Measurements from ENCODE around the gene ALX4. TPM values are rescaled to one million over a fixed set of nuclear protein-coding genes. Genes with fewer than 3 reads are reported as not detected.

ALX4 gene
- polyA plus RNA-seq, 2 donors, result under 0.01 TPM; not detected in 1

DNA sequence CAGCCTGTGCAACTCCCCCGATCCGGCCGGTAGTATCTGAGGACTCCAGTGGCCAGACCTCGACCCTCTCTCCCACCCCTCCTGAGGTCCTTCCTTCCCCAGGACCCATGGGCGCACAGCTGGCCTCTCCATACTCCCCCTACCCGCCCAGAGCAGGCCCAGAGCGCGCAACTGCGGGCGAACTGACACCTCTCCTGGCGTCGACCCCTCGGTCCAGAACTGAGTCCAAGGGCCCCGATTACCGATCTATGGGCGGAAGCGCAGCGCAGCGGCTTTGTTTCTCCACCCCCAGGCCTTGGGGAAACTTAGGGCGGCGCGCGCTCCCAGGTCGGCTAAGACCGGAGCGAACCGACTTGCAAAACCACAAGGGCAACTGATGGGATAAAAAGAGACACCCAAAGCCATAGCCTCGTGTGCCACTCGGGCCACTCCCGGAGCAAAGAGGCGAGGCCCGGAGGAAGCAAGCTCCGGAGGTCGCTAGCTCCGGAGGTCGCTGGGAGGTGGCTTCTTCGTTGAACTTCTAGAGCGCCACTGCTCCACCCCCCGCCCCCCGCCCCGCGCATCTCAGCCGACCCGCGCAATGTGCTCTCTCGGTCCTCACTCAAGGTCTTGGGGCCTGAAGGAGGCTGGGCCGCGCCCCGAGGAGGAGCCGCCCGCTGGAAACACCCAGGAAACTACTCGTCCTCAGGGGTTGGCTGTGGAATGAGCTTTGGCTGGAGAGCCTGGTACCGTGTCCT, 9.8 kb upstream of the ALX4 start:
- peaks cover 26 to 43% of the 10 kb centered on the region in 2 donors for H3K27me3 ChIP-seq (ENCODE audit: control insufficient read depth in 1 of 2, insufficient read depth in 2 of 2, low read length in 2 of 2)
- 4 to 7% methylated on average over 53 of the region's 53 CpGs for WGBS, 2 donors
- H3K9me3 ChIP-seq (ENCODE audit: control insufficient read depth in 2 of 2, insufficient read depth in 1 of 2, low read depth in 1 of 2, low read length in 1 of 2), result peaks cover 0 to 5% of the 10 kb centered on the region in 2 donors
- peaks cover 4 to 14% of the 10 kb centered on the region in 2 donors for H3K4me1 ChIP-seq (ENCODE audit: control insufficient read depth in 2 of 2, insufficient read depth in 2 of 2, low read length in 1 of 2)
- no peaks in the 10 kb centered on the region for H3K36me3 ChIP-seq (ENCODE audit: control insufficient read depth in 2 of 2, insufficient read depth in 2 of 2, low read length in 1 of 2)
- no peak overlapping the region for H3K4me3 ChIP-seq (ENCODE audit: low read depth in 1 of 2, low read length in 2 of 2)
- H3K27ac ChIP-seq (ENCODE audit: low read depth in 2 of 2, low read length in 1 of 2), result no peak overlapping the region

DNA sequence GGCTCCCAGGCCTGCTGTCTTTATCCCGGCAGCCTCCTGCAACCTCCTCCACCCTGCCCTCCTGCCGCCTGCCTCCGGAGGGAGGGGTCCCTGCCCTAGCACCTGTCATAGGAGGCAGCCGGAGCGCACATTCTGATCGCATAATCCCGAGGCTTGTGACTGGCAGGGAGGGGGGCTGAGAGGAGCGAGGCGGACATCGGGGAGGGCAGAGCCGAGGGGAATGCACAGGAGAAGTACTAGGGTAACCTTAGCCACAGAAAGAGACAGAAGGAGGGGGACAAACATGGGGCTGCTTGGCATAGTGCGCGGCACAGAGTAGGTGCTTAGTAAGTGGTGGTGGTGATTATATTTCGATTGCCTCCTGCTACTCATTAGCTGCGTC, 9.2 kb upstream of the ALX4 start:
- Histone ChIP-seq H3K4me1 (ENCODE audit: control insufficient read depth in 2 of 2, insufficient read depth in 2 of 2, low read length in 1 of 2) (peaks cover 4 to 14% of the 10 kb centered on the region in 2 donors), H3K36me3 (ENCODE audit: control insufficient read depth in 2 of 2, insufficient read depth in 2 of 2, low read length in 1 of 2) (no peaks in the 10 kb centered on the region), H3K27me3 (ENCODE audit: control insufficient read depth in 1 of 2, insufficient read depth in 2 of 2, low read length in 2 of 2) (peaks cover 26 to 43% of the 10 kb centered on the region in 2 donors), H3K27ac (ENCODE audit: low read depth in 2 of 2, low read length in 1 of 2) (no peak overlapping the region), H3K4me3 (ENCODE audit: low read depth in 1 of 2, low read length in 2 of 2) (no peak overlapping the region), H3K9me3 (ENCODE audit: control insufficient read depth in 2 of 2, insufficient read depth in 1 of 2, low read depth in 1 of 2, low read length in 1 of 2) (peaks cover 0 to 7% of the 10 kb centered on the region in 2 donors)
- 8% methylated on average over 15 of the region's 15 CpGs for WGBS, 2 donors

DNA sequence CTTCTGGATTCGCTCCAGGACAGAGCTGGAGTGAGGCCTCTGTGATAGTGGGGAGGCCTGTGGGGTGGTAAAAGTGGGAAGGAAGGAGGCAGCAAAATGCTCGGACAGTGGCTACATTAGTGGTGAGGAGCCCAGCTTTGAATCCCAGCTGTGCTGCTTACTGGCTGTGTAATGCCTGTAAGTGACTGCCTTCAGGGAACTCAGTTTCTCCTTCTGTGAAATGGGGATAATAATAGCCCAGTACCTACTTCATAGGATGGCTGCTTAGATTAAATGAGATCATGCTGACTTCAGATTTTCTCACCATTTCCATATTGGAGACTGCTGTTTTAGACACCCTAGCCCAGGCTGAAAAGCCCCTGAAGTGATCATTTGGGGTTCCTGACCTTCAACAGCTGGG, 8.4 kb upstream of the ALX4 start:
- 23 to 28% methylated on average over 2 of the region's 2 CpGs for WGBS, 2 donors
- H3K36me3 ChIP-seq (ENCODE audit: control insufficient read depth in 2 of 2, insufficient read depth in 2 of 2, low read length in 1 of 2), result no peaks in the 10 kb centered on the region
- peaks cover 0 to 7% of the 10 kb centered on the region in 2 donors for H3K9me3 ChIP-seq (ENCODE audit: control insufficient read depth in 2 of 2, insufficient read depth in 1 of 2, low read depth in 1 of 2, low read length in 1 of 2)
- peaks cover 20 to 50% of the 10 kb centered on the region in 2 donors for H3K27me3 ChIP-seq (ENCODE audit: control insufficient read depth in 1 of 2, insufficient read depth in 2 of 2, low read length in 2 of 2)
- no peak overlapping the region for H3K4me3 ChIP-seq (ENCODE audit: low read depth in 1 of 2, low read length in 2 of 2)
- H3K4me1 ChIP-seq (ENCODE audit: control insufficient read depth in 2 of 2, insufficient read depth in 2 of 2, low read length in 1 of 2), result peaks cover 4 to 14% of the 10 kb centered on the region in 2 donors
- no peak overlapping the region for H3K27ac ChIP-seq (ENCODE audit: low read depth in 2 of 2, low read length in 1 of 2)

DNA sequence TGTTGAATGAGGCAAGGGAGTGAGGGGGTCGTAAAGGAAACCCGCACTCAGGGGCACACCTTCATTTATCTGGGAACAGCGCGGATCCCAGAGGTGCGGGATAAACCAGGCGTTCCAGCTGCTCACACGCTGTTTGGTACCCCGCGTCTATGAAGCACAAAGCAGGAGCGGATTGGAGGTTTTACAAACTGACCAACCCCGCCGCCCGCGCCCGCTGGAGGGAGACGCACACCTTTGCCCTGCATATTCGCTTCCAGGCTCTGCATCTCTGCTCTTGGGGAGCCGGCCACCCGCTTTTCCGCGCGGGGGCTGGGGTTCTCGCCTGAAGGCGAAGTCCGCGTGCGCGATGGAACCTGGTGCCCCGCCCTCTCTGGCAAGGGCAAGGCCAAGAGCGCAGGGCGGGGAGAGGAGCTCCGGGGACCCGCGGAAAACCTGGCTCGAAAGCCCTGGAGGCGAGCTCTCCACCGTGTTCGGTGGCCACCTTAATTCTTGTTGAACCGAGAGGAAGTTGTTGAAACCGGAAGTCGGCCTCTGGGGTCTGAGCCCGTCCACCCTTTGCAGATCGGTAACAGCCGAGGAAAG, 6.8 kb upstream of the ALX4 start:
- Histone ChIP-seq H3K27ac (ENCODE audit: low read depth in 2 of 2, low read length in 1 of 2) (no peak overlapping the region), H3K9me3 (ENCODE audit: control insufficient read depth in 2 of 2, insufficient read depth in 1 of 2, low read depth in 1 of 2, low read length in 1 of 2) (peaks cover 0 to 7% of the 10 kb centered on the region in 2 donors), H3K27me3 (ENCODE audit: control insufficient read depth in 1 of 2, insufficient read depth in 2 of 2, low read length in 2 of 2) (peaks cover 21 to 51% of the 10 kb centered on the region in 2 donors), H3K36me3 (ENCODE audit: control insufficient read depth in 2 of 2, insufficient read depth in 2 of 2, low read length in 1 of 2) (no peaks in the 10 kb centered on the region), H3K4me3 (ENCODE audit: low read depth in 1 of 2, low read length in 2 of 2) (peak overlapping the region; percentile 4 to 18), H3K4me1 (ENCODE audit: control insufficient read depth in 2 of 2, insufficient read depth in 2 of 2, low read length in 1 of 2) (peaks cover 4 to 14% of the 10 kb centered on the region in 2 donors)
- WGBS, 2 donors, result 4 to 8% methylated on average over 44 of the region's 44 CpGs

DNA sequence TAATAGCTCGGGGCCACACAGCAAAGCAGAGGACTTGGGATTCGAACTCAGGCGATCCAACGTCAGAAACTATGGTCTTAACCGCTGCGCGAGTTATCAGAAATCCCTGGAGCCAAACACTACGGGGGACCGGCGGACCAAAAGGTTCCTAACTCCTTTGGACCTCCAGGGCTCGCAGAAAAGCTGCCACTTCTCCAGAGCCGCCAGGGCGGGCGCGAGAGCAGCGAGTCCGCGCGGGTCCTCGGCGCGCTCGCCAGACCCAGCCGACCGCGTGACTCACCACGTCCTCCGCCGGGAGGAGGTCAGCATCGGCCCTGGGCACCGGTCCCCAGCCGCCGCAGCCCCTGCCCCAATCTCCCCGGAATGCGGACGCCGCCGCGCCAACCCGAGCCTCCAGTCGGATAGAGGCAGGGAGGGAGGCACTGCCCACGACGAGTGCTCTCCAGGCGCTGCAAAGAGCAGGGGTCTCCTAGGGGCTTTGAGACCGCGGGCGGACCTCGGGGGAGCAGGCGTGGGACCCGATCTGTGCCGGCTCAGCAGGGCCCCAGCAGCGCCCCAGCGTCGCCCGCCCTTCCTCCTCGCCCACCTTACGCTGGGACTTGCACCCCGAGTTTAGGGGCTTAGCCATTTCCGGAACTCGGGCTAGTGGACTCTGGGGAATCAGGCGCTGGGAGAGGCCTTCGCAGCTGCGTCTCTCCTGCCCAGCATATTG, 6.2 kb upstream of the ALX4 start:
- H3K27me3 ChIP-seq (ENCODE audit: control insufficient read depth in 1 of 2, insufficient read depth in 2 of 2, low read length in 2 of 2), result peaks cover 18 to 57% of the 10 kb centered on the region in 2 donors
- peak overlapping the region in 1 of 2 donors; percentile 3 for H3K4me3 ChIP-seq (ENCODE audit: low read depth in 1 of 2, low read length in 2 of 2)
- peaks cover 0 to 7% of the 10 kb centered on the region in 2 donors for H3K9me3 ChIP-seq (ENCODE audit: control insufficient read depth in 2 of 2, insufficient read depth in 1 of 2, low read depth in 1 of 2, low read length in 1 of 2)
- H3K4me1 ChIP-seq (ENCODE audit: control insufficient read depth in 2 of 2, insufficient read depth in 2 of 2, low read length in 1 of 2), result peaks cover 4 to 14% of the 10 kb centered on the region in 2 donors
- WGBS, 2 donors, result 3% methylated on average over 44 to 63 of the region's 63 CpGs
- H3K27ac ChIP-seq (ENCODE audit: low read depth in 2 of 2, low read length in 1 of 2), result no peak overlapping the region
- H3K36me3 ChIP-seq (ENCODE audit: control insufficient read depth in 2 of 2, insufficient read depth in 2 of 2, low read length in 1 of 2), result no peaks in the 10 kb centered on the region

DNA sequence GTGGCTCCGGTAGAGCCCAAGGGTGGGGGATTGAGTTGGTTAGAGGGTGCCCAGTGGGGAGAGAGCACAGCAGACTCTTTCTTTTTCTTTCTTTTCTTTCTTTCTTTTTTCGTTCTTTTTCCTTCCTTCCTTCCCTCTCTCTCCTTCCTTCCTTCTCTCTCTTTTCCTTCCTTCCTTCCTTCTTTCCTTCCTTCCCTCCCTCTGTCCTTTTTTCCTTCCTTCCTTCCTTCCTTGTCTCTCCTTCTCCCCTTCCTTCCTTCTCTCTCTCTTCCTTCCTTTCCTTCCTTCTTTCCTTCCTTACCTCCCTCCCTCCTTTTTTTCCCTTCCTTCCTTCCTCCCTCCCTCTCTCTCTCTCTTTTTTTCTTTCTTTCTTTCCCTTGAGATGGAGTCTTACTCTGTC, 4.8 kb upstream of the ALX4 start:
- Histone ChIP-seq H3K27me3 (ENCODE audit: control insufficient read depth in 1 of 2, insufficient read depth in 2 of 2, low read length in 2 of 2) (peaks cover 22 to 64% of the 10 kb centered on the region in 2 donors), H3K9me3 (ENCODE audit: control insufficient read depth in 2 of 2, insufficient read depth in 1 of 2, low read depth in 1 of 2, low read length in 1 of 2) (peaks cover 0 to 7% of the 10 kb centered on the region in 2 donors), H3K4me3 (ENCODE audit: low read depth in 1 of 2, low read length in 2 of 2) (no peak overlapping the region), H3K4me1 (ENCODE audit: control insufficient read depth in 2 of 2, insufficient read depth in 2 of 2, low read length in 1 of 2) (peaks cover under 1 to 16% of the 10 kb centered on the region in 2 donors), H3K27ac (ENCODE audit: low read depth in 2 of 2, low read length in 1 of 2) (no peak overlapping the region), H3K36me3 (ENCODE audit: control insufficient read depth in 2 of 2, insufficient read depth in 2 of 2, low read length in 1 of 2) (no peaks in the 10 kb centered on the region)
- 16 to 19% methylated on average over 2 of the region's 2 CpGs for WGBS, 2 donors

DNA sequence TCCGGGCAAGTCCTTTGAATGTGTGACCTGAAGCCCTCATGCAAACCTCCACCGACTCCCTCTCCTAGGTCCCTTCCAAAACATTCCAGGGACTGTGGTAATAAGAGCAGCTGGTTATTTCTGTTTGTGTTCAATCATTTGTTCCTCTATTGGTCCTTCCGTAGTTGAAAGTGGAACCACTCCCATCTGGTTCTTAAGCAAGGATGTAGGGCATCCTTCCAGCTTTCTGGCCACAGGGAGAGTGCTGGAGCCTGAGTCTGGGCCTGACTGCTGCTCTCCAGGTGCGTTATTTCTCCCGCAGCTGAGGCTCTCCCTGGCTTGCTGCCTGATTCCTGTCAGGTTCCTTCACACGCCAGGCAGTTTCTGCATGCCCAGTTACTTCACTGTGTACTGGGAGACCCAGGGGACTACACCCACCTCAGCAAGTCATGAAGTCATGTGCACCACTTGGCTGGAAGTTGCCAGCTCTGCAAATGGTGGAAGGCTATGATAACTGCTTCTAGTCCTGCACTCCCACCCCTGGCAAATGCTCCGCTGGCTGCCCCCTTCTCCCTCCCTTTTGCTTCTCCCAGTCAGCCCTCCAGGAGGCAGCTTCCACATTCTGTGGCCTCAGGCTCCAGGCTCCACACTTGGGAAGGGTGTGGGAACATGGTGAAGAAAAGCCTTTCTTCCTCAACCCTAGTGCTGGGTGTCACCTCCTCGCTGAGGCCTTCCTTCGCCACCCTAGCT, 4.0 kb upstream of the ALX4 start:
- no peaks in the 10 kb centered on the region for H3K36me3 ChIP-seq (ENCODE audit: control insufficient read depth in 2 of 2, insufficient read depth in 2 of 2, low read length in 1 of 2)
- H3K9me3 ChIP-seq (ENCODE audit: control insufficient read depth in 2 of 2, insufficient read depth in 1 of 2, low read depth in 1 of 2, low read length in 1 of 2), result peaks cover 0 to 4% of the 10 kb centered on the region in 2 donors
- no peak overlapping the region for H3K4me3 ChIP-seq (ENCODE audit: low read depth in 1 of 2, low read length in 2 of 2)
- H3K27ac ChIP-seq (ENCODE audit: low read depth in 2 of 2, low read length in 1 of 2), result no peak overlapping the region
- peaks cover 20 to 63% of the 10 kb centered on the region in 2 donors for H3K27me3 ChIP-seq (ENCODE audit: control insufficient read depth in 1 of 2, insufficient read depth in 2 of 2, low read length in 2 of 2)
- H3K4me1 ChIP-seq (ENCODE audit: control insufficient read depth in 2 of 2, insufficient read depth in 2 of 2, low read length in 1 of 2), result peaks cover 4 to 17% of the 10 kb centered on the region in 2 donors
- 17 to 21% methylated on average over 9 of the region's 9 CpGs for WGBS, 2 donors

DNA sequence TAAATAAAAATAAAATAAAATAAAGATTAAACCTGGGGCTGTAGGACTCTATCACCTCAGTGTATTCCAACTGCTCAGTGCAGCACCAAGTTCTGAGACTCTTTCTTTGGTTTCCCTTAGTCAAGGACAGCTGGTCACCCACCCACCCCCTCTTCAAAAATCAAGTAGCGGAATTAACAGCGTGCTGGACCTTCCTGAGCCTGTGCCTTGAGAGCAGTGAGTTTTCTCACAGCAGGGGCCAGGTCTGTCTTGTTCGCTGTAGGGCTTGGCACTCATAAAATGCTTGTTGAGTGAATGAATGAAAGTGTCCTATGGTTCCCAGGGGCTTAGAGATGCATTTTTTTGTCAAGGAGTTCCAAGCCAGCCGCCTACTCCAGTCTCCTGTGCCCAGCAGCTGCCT, 2.9 kb upstream of the ALX4 start:
- Histone ChIP-seq H3K4me3 (ENCODE audit: low read depth in 1 of 2, low read length in 2 of 2) (no peak overlapping the region), H3K4me1 (ENCODE audit: control insufficient read depth in 2 of 2, insufficient read depth in 2 of 2, low read length in 1 of 2) (peaks cover 4 to 17% of the 10 kb centered on the region in 2 donors), H3K36me3 (ENCODE audit: control insufficient read depth in 2 of 2, insufficient read depth in 2 of 2, low read length in 1 of 2) (no peaks in the 10 kb centered on the region), H3K9me3 (ENCODE audit: control insufficient read depth in 2 of 2, insufficient read depth in 1 of 2, low read depth in 1 of 2, low read length in 1 of 2) (peaks cover 0 to 2% of the 10 kb centered on the region in 2 donors), H3K27ac (ENCODE audit: low read depth in 2 of 2, low read length in 1 of 2) (no peak overlapping the region), H3K27me3 (ENCODE audit: control insufficient read depth in 1 of 2, insufficient read depth in 2 of 2, low read length in 2 of 2) (peaks cover 18 to 56% of the 10 kb centered on the region in 2 donors)
- WGBS, 2 donors, result 27% methylated on average over 4 of the region's 4 CpGs
